ENCODE data around the gene RIOK1. TPM values are rescaled to one million over a fixed set of nuclear protein-coding genes. Genes with fewer than 3 reads are reported as not detected.

Gene RIOK1
- total and polyA plus RNA-seq, 2 of the 13 experiments (the other 11 are each of a cell fraction or from before 2014, with no cell fraction given): 9.4 to 37.8 TPM

GRCh38 chr6:7426447-7427169 is 37.0 kb downstream of the RIOK1 start (continued):
- TF ChIP-seq E2F5 (CRISPR knock-in tag; conservative IDR thresholded peaks at IDR 0.05) (no peak), SATB2 (CRISPR knock-in tag; IDR thresholded peaks at IDR 0.05) (no peak), ATF7-NPFF (CRISPR knock-in tag; IDR thresholded peaks at IDR 0.05; ENCODE audit: low read depth) (peak; percentile 53; the same call in 1 of the 2 replicates), GMEB2 (CRISPR knock-in tag; IDR thresholded peaks at IDR 0.05; ENCODE audit: low read depth) (no peak), ZNF557 (CRISPR knock-in tag; IDR thresholded peaks at IDR 0.05) (no peak), HNRNPUL1 (IDR thresholded peaks at IDR 0.05; ENCODE audit: low read depth, low read length) (no peak), ZNF232 (CRISPR knock-in tag; IDR thresholded peaks at IDR 0.05; ENCODE audit: borderline replicate concordance) (peak; percentile 26; the same call in 1 of the 2 replicates), ZFP1 (CRISPR knock-in tag; IDR thresholded peaks at IDR 0.05) (no peak), JUN (CRISPR knock-in tag; IDR thresholded peaks at IDR 0.05) (no peak), GZF1 (CRISPR knock-in tag; IDR thresholded peaks at IDR 0.05) (no peak), SSRP1 (CRISPR knock-in tag; IDR thresholded peaks at IDR 0.05) (no peak), SETDB1 (CRISPR knock-in tag; IDR thresholded peaks at IDR 0.05; ENCODE audit: borderline replicate concordance) (no peak), ZNF879 (CRISPR knock-in tag; IDR thresholded peaks at IDR 0.05) (no peak), RFX3 (CRISPR knock-in tag; IDR thresholded peaks at IDR 0.05) (no peak), NFE2L1 (CRISPR knock-in tag; IDR thresholded peaks at IDR 0.05; ENCODE audit: borderline replicate concordance) (no peak), GFI1 (CRISPR knock-in tag; IDR thresholded peaks at IDR 0.05; ENCODE audit: borderline replicate concordance) (peak; percentile 86), ZSCAN20 (CRISPR knock-in tag; IDR thresholded peaks at IDR 0.05; ENCODE audit: borderline replicate concordance) (no peak), ZNF605 (CRISPR knock-in tag; IDR thresholded peaks at IDR 0.05) (peak; percentile 79), PRMT3 (CRISPR knock-in tag; IDR thresholded peaks at IDR 0.05; ENCODE audit: borderline replicate concordance, low read depth) (no peak), TERF1 (CRISPR knock-in tag; IDR thresholded peaks at IDR 0.05) (no peak)
- TF ChIP-seq, protein P1, sequence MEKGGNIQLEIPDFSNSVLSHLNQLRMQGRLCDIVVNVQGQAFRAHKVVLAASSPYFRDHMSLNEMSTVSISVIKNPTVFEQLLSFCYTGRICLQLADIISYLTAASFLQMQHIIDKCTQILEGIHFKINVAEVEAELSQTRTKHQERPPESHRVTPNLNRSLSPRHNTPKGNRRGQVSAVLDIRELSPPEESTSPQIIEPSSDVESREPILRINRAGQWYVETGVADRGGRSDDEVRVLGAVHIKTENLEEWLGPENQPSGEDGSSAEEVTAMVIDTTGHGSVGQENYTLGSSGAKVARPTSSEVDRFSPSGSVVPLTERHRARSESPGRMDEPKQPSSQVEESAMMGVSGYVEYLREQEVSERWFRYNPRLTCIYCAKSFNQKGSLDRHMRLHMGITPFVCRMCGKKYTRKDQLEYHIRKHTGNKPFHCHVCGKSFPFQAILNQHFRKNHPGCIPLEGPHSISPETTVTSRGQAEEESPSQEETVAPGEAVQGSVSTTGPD (CRISPR knock-in tag; IDR thresholded peaks at IDR 0.05): no peak
- TF ChIP-seq, protein P2, sequence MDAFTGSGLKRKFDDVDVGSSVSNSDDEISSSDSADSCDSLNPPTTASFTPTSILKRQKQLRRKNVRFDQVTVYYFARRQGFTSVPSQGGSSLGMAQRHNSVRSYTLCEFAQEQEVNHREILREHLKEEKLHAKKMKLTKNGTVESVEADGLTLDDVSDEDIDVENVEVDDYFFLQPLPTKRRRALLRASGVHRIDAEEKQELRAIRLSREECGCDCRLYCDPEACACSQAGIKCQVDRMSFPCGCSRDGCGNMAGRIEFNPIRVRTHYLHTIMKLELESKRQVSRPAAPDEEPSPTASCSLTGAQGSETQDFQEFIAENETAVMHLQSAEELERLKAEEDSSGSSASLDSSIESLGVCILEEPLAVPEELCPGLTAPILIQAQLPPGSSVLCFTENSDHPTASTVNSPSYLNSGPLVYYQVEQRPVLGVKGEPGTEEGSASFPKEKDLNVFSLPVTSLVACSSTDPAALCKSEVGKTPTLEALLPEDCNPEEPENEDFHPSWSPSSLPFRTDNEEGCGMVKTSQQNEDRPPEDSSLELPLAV (CRISPR knock-in tag; conservative IDR thresholded peaks at IDR 0.05; ENCODE audit: low read depth): no peak

All from HepG2 (cell line).